Osteocyte (in vitro differentiated cells): Measurements from ENCODE around the gene CLEC2L. TPM values are rescaled to one million over a fixed set of nuclear protein-coding genes. Genes with fewer than 3 reads are reported as not detected.

Source experiments
- DNase-seq: peaks from one replicate; pipeline ENCODE4 v3.0.0; 2021; ENCODE audit warnings: mixed read lengths; ENCODE audit not compliant: unreplicated experiment; ENCODE audit errors: extremely low spot score
- H3K27ac Mint-ChIP-seq: one replicate; pipeline ENCODE4 v1.8.0; 2021; ENCODE audit warnings: mild to moderate bottlenecking, mixed read lengths; ENCODE audit not compliant: unreplicated experiment
- H3K27me3 Mint-ChIP-seq: one replicate; pipeline ENCODE4 v1.8.0; 2021; ENCODE audit warnings: mixed read lengths; ENCODE audit not compliant: unreplicated experiment
- H3K36me3 Mint-ChIP-seq: one replicate; pipeline ENCODE4 v1.8.0; 2021; ENCODE audit warnings: mixed read lengths; ENCODE audit not compliant: unreplicated experiment
- H3K4me1 Mint-ChIP-seq: one replicate; pipeline ENCODE4 v1.8.0; 2021; ENCODE audit warnings: mixed read lengths; ENCODE audit not compliant: unreplicated experiment
- H3K4me3 Mint-ChIP-seq: one replicate; pipeline ENCODE4 v1.8.0; 2021; ENCODE audit warnings: mild to moderate bottlenecking, moderate library complexity, mixed read lengths; ENCODE audit not compliant: unreplicated experiment
- H3K9me3 Mint-ChIP-seq: one replicate; pipeline ENCODE4 v1.8.0; 2021; ENCODE audit warnings: mixed read lengths; ENCODE audit not compliant: unreplicated experiment
- CTCF ChIP-seq: fragments of 200-600 bp; sonication (generic); IDR thresholded peaks from 2 replicates; pipeline ENCODE4 v1.5.0; 2021; ENCODE audit warnings: antibody characterized with exemption, mild to moderate bottlenecking, moderate library complexity
- total RNA-seq: library from RNA; stranded (reverse); gene quantifications from 2 replicates; pipeline ENCODE4 v1.2.1, GENCODE V29; 2021

CLEC2L gene
- total RNA-seq, 1 donor from 2014 or later: not detected

GRCh38 chr7:139562961-139563565 lies 39.6 kb downstream of the CLEC2L start:
- H3K4me3 Mint-ChIP-seq: no peak overlapping the region
- H3K9me3 Mint-ChIP-seq: no peaks in the 10 kb centered on the region
- peaks cover 42% of the 10 kb centered on the region for H3K36me3 Mint-ChIP-seq
- TF ChIP-seq CTCF: no peak
- DNase-seq: no peak
- no peaks in the 10 kb centered on the region for H3K27me3 Mint-ChIP-seq
- no peaks in the 10 kb centered on the region for H3K4me1 Mint-ChIP-seq
- H3K27ac Mint-ChIP-seq: no peak overlapping the region

GRCh38 chr7:139563856-139564255 lies 40.4 kb downstream of the CLEC2L start:
- no peak for DNase-seq
- Mint-ChIP-seq H3K27me3 (no peaks in the 10 kb centered on the region), H3K36me3 (peaks cover 48% of the 10 kb centered on the region), H3K4me1 (no peaks in the 10 kb centered on the region), H3K4me3 (no peak overlapping the region), H3K9me3 (no peaks in the 10 kb centered on the region), H3K27ac (no peak overlapping the region)
- no peak for TF ChIP-seq CTCF

DNA sequence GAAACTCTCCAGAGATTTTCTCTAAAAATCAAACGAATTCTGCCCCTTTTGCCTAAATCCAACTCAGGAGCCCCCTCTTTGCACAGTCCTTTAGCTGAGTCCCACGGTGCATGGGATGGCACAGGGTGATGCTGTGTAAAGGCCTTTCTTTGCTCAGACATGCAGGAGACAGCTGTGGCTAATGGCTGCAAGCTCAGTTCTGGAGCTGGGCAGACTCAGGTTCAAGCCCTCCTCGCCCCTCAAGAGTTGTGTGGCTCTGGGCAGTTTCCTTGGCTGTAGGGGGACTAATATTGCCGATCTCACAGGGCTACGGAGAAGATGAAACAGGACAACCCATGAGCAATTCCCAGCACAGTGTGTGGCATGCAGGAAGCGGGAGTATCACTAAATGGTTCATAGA lies 42.6 kb downstream of the CLEC2L start:
- H3K4me1 Mint-ChIP-seq: no peaks in the 10 kb centered on the region
- DNase-seq: no peak
- H3K27ac Mint-ChIP-seq: no peak overlapping the region
- no peak for TF ChIP-seq CTCF
- no peak overlapping the region for H3K4me3 Mint-ChIP-seq
- H3K9me3 Mint-ChIP-seq: no peaks in the 10 kb centered on the region
- H3K36me3 Mint-ChIP-seq: peaks cover 52% of the 10 kb centered on the region
- H3K27me3 Mint-ChIP-seq: no peaks in the 10 kb centered on the region

- Mint-ChIP-seq H3K27me3 (no peaks in the 10 kb centered on the region), H3K4me1 (no peaks in the 10 kb centered on the region), H3K9me3 (no peaks in the 10 kb centered on the region), H3K4me3 (no peak overlapping the region), H3K27ac (no peak overlapping the region), H3K36me3 (peaks cover 48% of the 10 kb centered on the region)
- TF ChIP-seq CTCF: no peak
- DNase-seq: no peak
Observed at GRCh38 chr7:139566736-139567646, 43.5 kb downstream of the CLEC2L start.

GRCh38 chr7:139567647-139568345 lies 44.3 kb downstream of the CLEC2L start:
- TF ChIP-seq CTCF: no peak
- no peak for DNase-seq
- H3K27ac Mint-ChIP-seq: no peak overlapping the region
- H3K27me3 Mint-ChIP-seq: no peaks in the 10 kb centered on the region
- no peaks in the 10 kb centered on the region for H3K4me1 Mint-ChIP-seq
- H3K36me3 Mint-ChIP-seq: peaks cover 44% of the 10 kb centered on the region
- no peak overlapping the region for H3K4me3 Mint-ChIP-seq
- no peaks in the 10 kb centered on the region for H3K9me3 Mint-ChIP-seq
